WTC11 (cell line): Measurements from ENCODE around the gene FLCN.

Experiments
- ATF2 ChIP-seq: sonication (generic); formaldehyde crosslinking; IDR thresholded peaks from 2 replicates; pipeline ENCODE4 v1.8.1; 2022; ENCODE audit warnings: low read depth, missing genetic modification reagents, borderline replicate concordance
- ATF3 ChIP-seq: sonication (generic); formaldehyde crosslinking; conservative IDR thresholded peaks from 2 replicates; pipeline ENCODE4 v1.8.1; 2022; ENCODE audit warnings: mild to moderate bottlenecking, missing genetic modification reagents
- CREB1 ChIP-seq: sonication (generic); formaldehyde crosslinking; IDR thresholded peaks from 2 replicates; pipeline ENCODE4 v1.8.0; 2023; ENCODE audit warnings: mild to moderate bottlenecking, missing genetic modification reagents
- CREM ChIP-seq: sonication (generic); formaldehyde crosslinking; IDR thresholded peaks from 2 replicates; pipeline ENCODE4 v1.8.1; 2022; ENCODE audit warnings: mild to moderate bottlenecking, missing genetic modification reagents, moderate library complexity
- CTCF ChIP-seq: fragments of 200-600 bp; IDR thresholded peaks from 2 replicates; pipeline ENCODE4 v1.8.0; 2022; ENCODE audit warnings: antibody characterized with exemption
- E2F5 ChIP-seq: sonication (generic); formaldehyde crosslinking; IDR thresholded peaks from 2 replicates; pipeline ENCODE4 v1.8.1; 2022; ENCODE audit warnings: mild to moderate bottlenecking, moderate library complexity, missing genetic modification reagents
- ESRRA ChIP-seq: sonication (generic); formaldehyde crosslinking; IDR thresholded peaks from 2 replicates; pipeline ENCODE4 v1.8.1; 2022; ENCODE audit warnings: mild to moderate bottlenecking, missing genetic modification reagents, borderline replicate concordance
- FOXJ3 ChIP-seq: sonication (generic); formaldehyde crosslinking; IDR thresholded peaks from 2 replicates; pipeline ENCODE4 v1.9.0; 2021; ENCODE audit warnings: missing genetic modification reagents, mild to moderate bottlenecking, borderline replicate concordance
- HMGXB4 ChIP-seq: sonication (generic); formaldehyde crosslinking; IDR thresholded peaks from 2 replicates; pipeline ENCODE4 v1.8.1; 2023; ENCODE audit warnings: mild to moderate bottlenecking, moderate library complexity, missing genetic modification reagents
- NFYB ChIP-seq: sonication (generic); formaldehyde crosslinking; conservative IDR thresholded peaks from 2 replicates; pipeline ENCODE4 v1.8.0; 2022; ENCODE audit warnings: low read depth, missing genetic modification reagents
- TP53 ChIP-seq: sonication (generic); formaldehyde crosslinking; IDR thresholded peaks from 2 replicates; pipeline ENCODE4 v1.8.1; 2023; ENCODE audit warnings: mild to moderate bottlenecking, missing genetic modification reagents
- ZNF219 ChIP-seq: sonication (generic); formaldehyde crosslinking; IDR thresholded peaks from 2 replicates; pipeline ENCODE4 v1.8.0; 2023; ENCODE audit warnings: missing genetic modification reagents, mild to moderate bottlenecking, borderline replicate concordance
- ZNF416 ChIP-seq: fragments of 250-450 bp; sonication (Bioruptor Pico); IDR thresholded peaks from 2 replicates; pipeline ENCODE4 v1.9.0; 2021; ENCODE audit warnings: mild to moderate bottlenecking, inconsistent platforms

- no peak for TF ChIP-seq CREB1
- TF ChIP-seq E2F5 (CRISPR knock-in tag) = no peak
- no peak for TF ChIP-seq HMGXB4 (CRISPR knock-in tag)
- no peak for TF ChIP-seq FOXJ3 (CRISPR knock-in tag)
- TF ChIP-seq CTCF = no peak
- TF ChIP-seq ATF2 (CRISPR knock-in tag) = no peak
- no peak for TF ChIP-seq ZNF416 (CRISPR knock-in tag)
- TF ChIP-seq CREM (CRISPR knock-in tag) = no peak
- TF ChIP-seq ESRRA (CRISPR knock-in tag) = no peak
- no peak for TF ChIP-seq TP53
- TF ChIP-seq NFYB (CRISPR knock-in tag) = no peak
- TF ChIP-seq ZNF219 (CRISPR knock-in tag) = no peak
- TF ChIP-seq ATF3 (CRISPR knock-in tag) = no peak
Observed at GRCh38 chr17:17196776-17197175, 40.2 kb downstream of the FLCN start.
